NCI-H524 treated with DMSO at 0.1 percent for 48 hours (cell line): Measurements from ENCODE around the gene INCA1.

Experiments used
- DNase-seq: peaks from one replicate; lab custom pipeline; 2025; lab: John Stamatoyannopoulos, UW

Gene INCA1

GRCh38 chr17:4971826-4972225, 25.5 kb downstream of the INCA1 start:
- DNase-seq: no peak

GRCh38 chr17:4970273-4970672, 27.0 kb downstream of the INCA1 start:
- no peak for DNase-seq

- DNase-seq: no peak
These were observed 27.7 kb downstream of the INCA1 start for GRCh38 chr17:4969551-4970173.

- DNase-seq: no peak
These were observed 28.2 kb downstream of the INCA1 start for GRCh38 chr17:4969047-4969550.

- DNase-seq: no peak
These were observed 28.8 kb downstream of the INCA1 start for GRCh38 chr17:4968486-4969046.

GRCh38 chr17:4967539-4968485, 29.5 kb downstream of the INCA1 start, which contains the start of gene SPAG7:
SPAG7 (minus strand) TSS chr17:4967817; CDS start chr17:4967804, 13 bp downstream.
- peak; percentile 67 for DNase-seq

GRCh38 chr17:4966844-4967538, 30.3 kb downstream of the INCA1 start:
- DNase-seq: peak; percentile 96

- DNase-seq: no peak
These were observed 31.9 kb downstream of the INCA1 start for GRCh38 chr17:4965311-4965986.

GRCh38 chr17:4960279-4960922, 36.9 kb downstream of the INCA1 start:
- no peak for DNase-seq

- DNase-seq: no peak
These were observed 37.9 kb downstream of the INCA1 start for GRCh38 chr17:4959261-4959965.

- no peak for DNase-seq
These were observed 39.2 kb downstream of the INCA1 start for GRCh38 chr17:4958102-4958501.

- no peak for DNase-seq
These were observed 40.7 kb downstream of the INCA1 start for GRCh38 chr17:4956493-4957061.

- no peak for DNase-seq
These were observed 42.2 kb downstream of the INCA1 start for GRCh38 chr17:4955091-4955490.

GRCh38 chr17:4953451-4953961, 43.8 kb downstream of the INCA1 start:
- no peak for DNase-seq

GRCh38 chr17:4951486-4951885, 45.8 kb downstream of the INCA1 start:
- DNase-seq: no peak

GRCh38 chr17:4950746-4951204, 46.5 kb downstream of the INCA1 start, which contains the start of gene ENO3:
ENO3 (plus strand) TSS chr17:4951119; CDS start chr17:4951830, 711 bp downstream.
- DNase-seq: no peak

- no peak for DNase-seq
These were observed 47.1 kb downstream of the INCA1 start for GRCh38 chr17:4950075-4950745.

GRCh38 chr17:4949321-4950074, 47.8 kb downstream of the INCA1 start:
- DNase-seq: no peak
